CD14-positive monocyte (primary cell): ENCODE data around the gene MEF2D. TPM values are rescaled to one million over a fixed set of nuclear protein-coding genes. Genes with fewer than 3 reads are reported as not detected.

Experiments used
- DNase-seq, 3 donors: peaks; one replicate each; pipeline ENCODE4 v3.0.0-alpha.2; 2011 to 2022
- H2AFZ ChIP-seq: 2 replicates; pipeline ENCODE4 v1.6.0; 2012; ENCODE audit warnings: mild to moderate bottlenecking, low read depth, low read length, inconsistent platforms; ENCODE audit not compliant: insufficient read depth, poor library complexity, severe bottlenecking
- H3K27ac ChIP-seq, 2 donors: 1 replicate in 1 of 2; 2 replicates in 1 of 2; pipeline ENCODE4 v1.5.1; 2012 to 2013; ENCODE audit warnings: low read length in 2 of 2, control low read depth in 1 of 2, inconsistent platforms in 1 of 2, low read depth in 1 of 2, mild to moderate bottlenecking in 1 of 2
- H3K27me3 ChIP-seq, 2 donors: one replicate each; pipeline versions ENCODE4 v1.6.0 to v1.6.1; 2011 to 2013; ENCODE audit warnings: low read length in 2 of 2; ENCODE audit not compliant: control insufficient read depth in 2 of 2, insufficient read depth in 2 of 2
- H3K36me3 ChIP-seq, 2 donors: replicated peaks in 1 of 2; 1 replicate in 1 of 2; 2 replicates in 1 of 2; pipeline versions ENCODE4 v1.5.1 to v1.6.1; 2012 to 2013; ENCODE audit warnings: low read length in 2 of 2, control low read depth in 1 of 2, inconsistent platforms in 1 of 2, mild to moderate bottlenecking in 1 of 2; ENCODE audit not compliant: insufficient read depth in 2 of 2, control insufficient read depth in 1 of 2
- H3K4me1 ChIP-seq, 2 donors: 1 replicate in 1 of 2; 2 replicates in 1 of 2; pipeline versions ENCODE4 v1.5.1 to v1.6.1; 2012 to 2013; ENCODE audit warnings: low read length in 2 of 2, control low read depth in 1 of 2, inconsistent platforms in 1 of 2, mild to moderate bottlenecking in 1 of 2, moderate library complexity in 1 of 2; ENCODE audit not compliant: insufficient read depth in 2 of 2, control insufficient read depth in 1 of 2
- H3K4me2 ChIP-seq: replicated peaks from 2 replicates; pipeline ENCODE3; 2012; ENCODE audit warnings: low read length, moderate library complexity, mild to moderate bottlenecking; ENCODE audit not compliant: poor library complexity, severe bottlenecking; ENCODE audit errors: extremely low read depth
- H3K4me3 ChIP-seq, 3 experiments: fragments of 200-600 bp in 1 of 3; sonication (generic) in 1 of 3; replicated peaks in 1 of 3; 1 replicate in 2 of 3; 2 replicates in 1 of 3; pipeline ENCODE4 v1.5.1; 2011 to 2013; ENCODE audit warnings: low read length in 3 of 3, mild to moderate bottlenecking in 3 of 3, control low read depth in 2 of 3, low read depth in 2 of 3, inconsistent platforms in 1 of 3, moderate library complexity in 1 of 3
- H3K79me2 ChIP-seq: 2 replicates; pipeline ENCODE4 v1.6.0; 2012; ENCODE audit warnings: mild to moderate bottlenecking, control low read depth, inconsistent platforms, low read length, moderate library complexity; ENCODE audit not compliant: insufficient read depth
- H3K9ac ChIP-seq: 2 replicates; pipeline ENCODE4 v1.6.0; 2017; ENCODE audit warnings: low read length, mild to moderate bottlenecking; ENCODE audit not compliant: insufficient read depth, poor library complexity, severe bottlenecking
- H3K9me3 ChIP-seq, 2 donors: replicated peaks in 1 of 2; 1 replicate in 1 of 2; 2 replicates in 1 of 2; pipeline versions ENCODE4 v1.5.1 to v1.6.1; 2012 to 2013; ENCODE audit warnings: low read length in 2 of 2, control low read depth in 1 of 2; ENCODE audit not compliant: control insufficient read depth in 1 of 2, insufficient read depth in 1 of 2
- H4K20me1 ChIP-seq: 2 replicates; pipeline ENCODE4 v1.6.0; 2012; ENCODE audit warnings: mild to moderate bottlenecking, low read length, control low read depth, moderate library complexity; ENCODE audit not compliant: insufficient read depth
- H3K27ac Mint-ChIP-seq, 7 donors: one replicate each; pipeline ENCODE4 v1.8.0; 2020; ENCODE audit warnings: mild to moderate bottlenecking in 7 of 7, mixed read lengths in 7 of 7, moderate library complexity in 6 of 7, inconsistent platforms in 2 of 7
- H3K27me3 Mint-ChIP-seq, 3 donors: one replicate each; pipeline ENCODE4 v1.8.0; 2021 to 2022; ENCODE audit warnings: low read depth in 3 of 3, mild to moderate bottlenecking in 3 of 3, mixed read lengths in 3 of 3, moderate library complexity in 3 of 3, inconsistent platforms in 1 of 3
- H3K36me3 Mint-ChIP-seq, 2 donors: one replicate each; pipeline ENCODE4 v1.8.0; 2020; ENCODE audit warnings: mixed read lengths in 2 of 2, inconsistent platforms in 1 of 2, mild to moderate bottlenecking in 1 of 2
- H3K4me1 Mint-ChIP-seq: one replicate; pipeline ENCODE4 v1.8.0; 2020; ENCODE audit warnings: mild to moderate bottlenecking, mixed read lengths
- H3K4me3 Mint-ChIP-seq, 2 donors: one replicate each; pipeline ENCODE4 v1.8.0; 2020; ENCODE audit warnings: mild to moderate bottlenecking in 2 of 2, mixed read lengths in 2 of 2, moderate library complexity in 1 of 2
- H3K9me3 Mint-ChIP-seq, 7 donors: one replicate each; pipeline ENCODE4 v1.8.0; 2020 to 2022; ENCODE audit warnings: mixed read lengths in 7 of 7, mild to moderate bottlenecking in 6 of 7, moderate library complexity in 6 of 7, inconsistent platforms in 2 of 7
- CTCF ChIP-seq: fragments of 200-600 bp; IDR thresholded peaks from one replicate; pipeline ENCODE4 v1.8.0; 2022; ENCODE audit warnings: antibody characterized with exemption, mild to moderate bottlenecking
- WGBS: methylation state at CpG from one replicate; pipeline ENCODE4 v1.1.5; 2013; ENCODE audit warnings: missing lambda C conversion rate; ENCODE audit not compliant: insufficient coverage; 5-methylcytosine and 5-hydroxymethylcytosine counted together
- intact Hi-C, 2 donors: fragments of 100-400 bp; cut with micrococcal nuclease; formaldehyde crosslinking; loops; one replicate each; pipeline versions ENCODE4 v1.15.0 to v1.15.1; 2023
- polyA plus RNA-seq, 3 donors: library from polyadenylated mRNA; depleted of rRNA in 1 of 3; unstranded in 2 of 3; stranded (reverse) in 1 of 3; fragments of 300-500 nt in 2 of 3; fragments of >200 nt in 1 of 3; fragmentation: Illumina TruSeq in 2 of 3; gene quantifications; 1 replicate in 2 of 3; 2 replicates in 1 of 3; pipeline ENCODE4 v1.2.3, GENCODE V29; 2012 to 2021

MEF2D gene
- polyA plus RNA-seq, 3 donors, result 4.5 to 66.4 (median 8.0) TPM

DNA sequence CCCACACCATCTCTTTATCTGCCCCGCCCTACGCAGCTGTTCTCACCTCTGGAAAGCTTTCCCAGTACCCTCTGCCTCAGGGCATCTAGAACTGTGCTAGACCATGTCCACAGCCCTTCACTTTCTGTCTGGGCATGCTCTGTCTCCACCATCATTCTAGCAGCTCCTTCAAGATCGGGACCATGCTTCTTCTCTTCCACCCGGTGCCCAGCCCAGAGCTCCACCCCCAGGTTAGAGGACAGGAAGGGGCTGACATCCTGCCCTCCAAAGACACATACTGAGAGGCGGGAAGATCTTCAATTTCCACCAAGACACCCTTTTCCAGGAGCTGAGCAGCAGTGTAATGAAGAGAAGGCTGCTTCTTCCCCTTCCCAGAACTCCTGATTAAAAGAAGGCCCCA, 27.7 kb upstream of the MEF2D start:
- Mint-ChIP-seq H3K36me3 (peaks cover 33 to 54% of the 10 kb centered on the region in 2 donors), H3K4me3 (peak overlapping the region in 1 of 2 donors; percentile 14), H3K4me1 (peaks cover 47% of the 10 kb centered on the region), H3K9me3 (no peaks in the 10 kb centered on the region), H3K27ac (peak overlapping the region in 3 of 7 donors; percentile 23 to 52 (median 46)), H3K27me3 (peaks cover 0 to 3% (median 0%) of the 10 kb centered on the region in 3 donors)
- intact Hi-C loops, result loop anchor here (5.0 kb wide), 3 partner anchors 36 to 41 kb away; no protein-coding TSS in a partner anchor
- 83% methylated on average over 3 of the region's 5 CpGs for WGBS
- Histone ChIP-seq H4K20me1 (no peaks in the 10 kb centered on the region), H3K27me3 (no peaks in the 10 kb centered on the region), H3K4me2 (no peak overlapping the region), H3K79me2 (peaks cover 4% of the 10 kb centered on the region), H3K4me3 (no peak overlapping the region), H3K4me1 (peaks cover 40 to 53% of the 10 kb centered on the region in 2 donors), H3K27ac (peak overlapping the region in 1 of 2 donors; percentile 53), H3K9me3 (no peaks in the 10 kb centered on the region), H3K9ac (no peak overlapping the region), H3K36me3 (peaks cover 15 to 36% of the 10 kb centered on the region in 2 donors), H2AFZ (peak overlapping the region; percentile 61)
- no peak for DNase-seq
- TF ChIP-seq CTCF, result no peak

DNA sequence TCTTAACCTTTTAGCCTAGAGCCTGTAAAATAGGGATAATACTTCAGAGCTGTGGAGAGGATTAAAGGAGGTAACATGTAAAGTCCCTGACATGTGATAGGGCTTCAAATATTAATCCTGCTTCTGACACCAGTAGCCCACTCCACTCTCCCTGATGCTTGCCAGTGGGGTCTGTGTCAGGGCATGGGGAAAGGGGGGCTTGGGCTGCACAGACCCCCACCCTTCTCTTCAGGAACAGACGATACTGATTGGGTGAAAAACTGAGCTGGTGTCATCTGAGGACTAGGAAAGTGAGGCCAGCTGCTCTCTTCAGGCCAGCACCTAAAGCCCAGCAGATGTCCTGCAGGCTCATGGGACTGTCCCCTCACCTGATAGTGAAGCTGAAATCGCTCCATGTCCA, 27.0 kb upstream of the MEF2D start:
- H3K4me3 Mint-ChIP-seq, result peak overlapping the region in 1 of 2 donors; percentile 30

More for the DNA sequence above, 27.0 kb upstream of the MEF2D start:
- Mint-ChIP-seq H3K27me3 (no peaks in the 10 kb centered on the region), H3K27ac (peak overlapping the region in 3 of 7 donors; percentile 23 to 36 (median 26)), H3K36me3 (peaks cover 28 to 48% of the 10 kb centered on the region in 2 donors), H3K4me1 (peaks cover 47% of the 10 kb centered on the region), H3K9me3 (no peaks in the 10 kb centered on the region)
- Histone ChIP-seq H3K79me2 (peaks cover 4% of the 10 kb centered on the region), H4K20me1 (no peaks in the 10 kb centered on the region), H3K4me3 (no peak overlapping the region), H3K27ac (peak overlapping the region in 1 of 2 donors; percentile 53), H3K36me3 (peaks cover 15 to 29% of the 10 kb centered on the region in 2 donors), H3K9me3 (no peaks in the 10 kb centered on the region), H3K4me2 (no peak overlapping the region), H3K9ac (no peak overlapping the region), H3K4me1 (peaks cover 40 to 53% of the 10 kb centered on the region in 2 donors), H3K27me3 (no peaks in the 10 kb centered on the region), H2AFZ (no peak overlapping the region)
- DNase-seq, result no peak
- intact Hi-C loops, result loop anchor here (5.0 kb wide), 3 partner anchors 35 to 40 kb away; no protein-coding TSS in a partner anchor
- WGBS, result 100% methylated on average over 1 of the region's 2 CpGs
- no peak for TF ChIP-seq CTCF
